Stimulated activated CD4-positive, alpha-beta T cell treated with anti-CD3 and anti-CD28 coated beads, Interleukin-1b, Interleukin-23, amount 100 ng/mL, for 48 hours (primary cell): ENCODE data around the gene TBC1D30.
"Not testable (repeated sequence)": the region's sequence is repeated elsewhere in the genome, so short reads cannot be mapped to it uniquely, and the experiment has no call there.

Experiments
- DNase-seq: peaks from one replicate; pipeline ENCODE4 v3.0.0-alpha.2; 2020

Gene TBC1D30

GRCh38 chr12:64824500-64825142 is at the start of gene TBC1D30:
TBC1D30 (plus strand) TSS chr12:64824647; CDS start chr12:64824880, 233 bp downstream.
- DNase-seq, result peak; percentile 11

GRCh38 chr12:64775147-64775736 is 49.2 kb upstream of the TBC1D30 start:
- DNase-seq, result not testable (repeated sequence)

- DNase-seq, result no peak
These were observed 45.0 kb upstream of the TBC1D30 start for GRCh38 chr12:64779354-64779974.

- no peak for DNase-seq
These were observed 44.3 kb upstream of the TBC1D30 start for GRCh38 chr12:64780132-64780530.

- peak; percentile 6 for DNase-seq
These were observed 43.7 kb upstream of the TBC1D30 start for GRCh38 chr12:64780531-64781279.

- DNase-seq, result no peak
These were observed 42.9 kb upstream of the TBC1D30 start for GRCh38 chr12:64781280-64782190.

GRCh38 chr12:64782191-64782876 is 42.1 kb upstream of the TBC1D30 start:
- no peak for DNase-seq

GRCh38 chr12:64785838-64786237 is 38.6 kb upstream of the TBC1D30 start:
- no peak for DNase-seq

- no peak for DNase-seq
These were observed 34.3 kb upstream of the TBC1D30 start for GRCh38 chr12:64790166-64790565.

GRCh38 chr12:64791036-64791435 is 33.4 kb upstream of the TBC1D30 start:
- no peak for DNase-seq

GRCh38 chr12:64792128-64792527 is 32.3 kb upstream of the TBC1D30 start:
- no peak for DNase-seq

GRCh38 chr12:64793610-64794009 is 30.8 kb upstream of the TBC1D30 start:
- no peak for DNase-seq

- DNase-seq, result no peak
These were observed 30.1 kb upstream of the TBC1D30 start for GRCh38 chr12:64794305-64794704.

- peak; percentile 46 for DNase-seq
These were observed 28.1 kb upstream of the TBC1D30 start for GRCh38 chr12:64796205-64796845.

- no peak for DNase-seq
These were observed 27.3 kb upstream of the TBC1D30 start for GRCh38 chr12:64797156-64797555.

- no peak for DNase-seq
These were observed 26.3 kb upstream of the TBC1D30 start for GRCh38 chr12:64798165-64798564.

- no peak for DNase-seq
These were observed 23.8 kb upstream of the TBC1D30 start for GRCh38 chr12:64800640-64801039.

- DNase-seq, result no peak
These were observed 23.1 kb upstream of the TBC1D30 start for GRCh38 chr12:64801381-64801780.

GRCh38 chr12:64802180-64802775 is 22.2 kb upstream of the TBC1D30 start:
- peak; percentile 52 for DNase-seq

GRCh38 chr12:64806173-64806572 is 18.3 kb upstream of the TBC1D30 start:
- DNase-seq, result no peak
